GM19099 (cell line): ENCODE results near the gene GRIN3B.

ENCODE experiments used
- POLR2A ChIP-seq: IDR thresholded peaks from 3 replicates; pipeline ENCODE4 v1.6.1; 2011; ENCODE audit warnings: low read depth; ENCODE audit not compliant: insufficient read length; ENCODE audit errors: extremely low read depth

GRIN3B gene

DNA sequence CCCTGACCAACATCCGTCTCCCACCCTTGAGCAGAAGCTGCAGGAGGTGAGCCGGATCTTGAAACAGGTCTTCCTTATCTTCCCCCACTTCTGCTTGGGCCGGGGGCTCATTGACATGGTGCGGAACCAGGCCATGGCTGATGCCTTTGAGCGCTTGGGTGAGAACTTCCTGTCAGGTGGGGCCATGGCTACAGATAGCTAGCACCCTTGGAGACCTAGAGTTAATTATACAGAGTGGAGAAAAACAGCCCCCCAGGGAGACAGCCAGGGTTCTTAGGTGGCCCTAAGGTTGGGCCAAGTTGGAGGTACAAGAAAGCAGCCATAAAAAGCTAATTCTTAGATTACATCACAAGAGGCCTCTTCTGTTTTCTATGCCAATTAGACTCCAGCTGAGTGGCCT lies 57.9 kb downstream of the GRIN3B start:
- TF ChIP-seq POLR2A, result no peak
